Left ventricle myocardium inferior (tissue), 1 donor: ENCODE results near the gene KIF13A. TPM values are rescaled to one million over a fixed set of nuclear protein-coding genes. Genes with fewer than 3 reads are reported as not detected.

Experiments used
- DNase-seq: peaks from one replicate; pipeline ENCODE4 v3.0.0-alpha.2; 2020
- H3K27ac ChIP-seq: fragments of 200-600 bp; replicated peaks from 2 replicates; pipeline ENCODE4 v1.8.0; 2021
- H3K27me3 ChIP-seq: fragments of 200-600 bp; 2 replicates; pipeline ENCODE4 v1.8.0; 2021; ENCODE audit warnings: low read depth
- H3K36me3 ChIP-seq: fragments of 200-600 bp; 2 replicates; pipeline ENCODE4 v1.8.0; 2021
- H3K4me1 ChIP-seq: fragments of 200-600 bp; 2 replicates; pipeline ENCODE4 v1.8.0; 2021
- H3K4me3 ChIP-seq: fragments of 200-600 bp; 2 replicates; pipeline ENCODE4 v1.8.0; 2021; ENCODE audit warnings: mild to moderate bottlenecking, moderate library complexity
- H3K9me3 ChIP-seq: fragments of 200-600 bp; replicated peaks from 2 replicates; pipeline ENCODE4 v1.8.0; 2021
- CTCF ChIP-seq: fragments of 200-600 bp; IDR thresholded peaks from 2 replicates; pipeline ENCODE4 v1.8.0; 2021; ENCODE audit warnings: antibody characterized with exemption, mild to moderate bottlenecking, borderline replicate concordance
- intact Hi-C: fragments of 100-400 bp; cut with micrococcal nuclease; formaldehyde crosslinking; loops from one replicate; pipeline ENCODE4 v1.11.0; 2022
- total RNA-seq: library from RNA; stranded (reverse); fragmentation: NEBNext Ultra II Directional; extraction: Animal tissue kit (Norgen Biotek cat#: 25700); gene quantifications from one replicate; pipeline ENCODE4 v1.2.1, GENCODE V29; 2021
- donor health status: DM: no; HTN: yes; CAD: no; lungs with severe emphysema.

KIF13A gene
- total RNA-seq, 1 donor from 2014 or later = 85.7 TPM

GRCh38 chr6:17710331-17710730 is 277.1 kb downstream of the KIF13A start:
- intact Hi-C loops = no loop called here
- Histone ChIP-seq H3K9me3 (no peaks in the 10 kb centered on the region), H3K4me3 (no peak overlapping the region), H3K27ac (no peak overlapping the region), H3K27me3 (no peaks in the 10 kb centered on the region), H3K4me1 (peaks cover 19% of the 10 kb centered on the region), H3K36me3 (no peaks in the 10 kb centered on the region)
- no peak for TF ChIP-seq CTCF
- no peak for DNase-seq

DNA sequence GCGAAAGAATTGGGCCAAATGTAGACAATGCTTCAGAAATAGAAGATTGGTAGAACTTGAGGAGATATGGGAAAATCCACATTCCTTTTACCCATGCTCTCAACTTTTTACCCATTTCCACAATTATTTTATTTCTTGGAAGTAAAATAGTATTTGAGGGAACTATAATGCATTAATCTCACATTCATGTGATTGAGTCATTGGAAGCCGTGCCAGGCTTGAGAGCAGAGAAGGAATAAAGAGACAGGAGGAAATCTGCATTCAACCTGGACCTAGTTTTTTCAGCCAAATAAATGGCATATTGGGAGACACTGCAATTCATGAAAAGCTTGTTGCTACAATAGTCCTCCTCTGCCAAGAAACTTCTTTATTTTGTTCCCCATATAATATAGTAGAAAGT is 278.0 kb downstream of the KIF13A start:
- Histone ChIP-seq H3K9me3 (no peaks in the 10 kb centered on the region), H3K36me3 (no peaks in the 10 kb centered on the region), H3K4me3 (no peak overlapping the region), H3K4me1 (peaks cover 28% of the 10 kb centered on the region), H3K27ac (no peak overlapping the region), H3K27me3 (no peaks in the 10 kb centered on the region)
- no peak for DNase-seq
- no peak for TF ChIP-seq CTCF
- intact Hi-C loops = no loop called here

Other genes with a start within 250 kb of the KIF13A start
- 1.1 TPM for gene NHLRC1, start 135.0 kb upstream of the KIF13A start, total RNA-seq
- 14.1 TPM for gene TPMT, start 167.4 kb upstream of the KIF13A start, total RNA-seq
- 14.3 TPM for gene KDM1B, start 167.8 kb upstream of the KIF13A start, total RNA-seq